Mucosa of descending colon (tissue), 3 donors: ENCODE data around the gene LY6G6F. TPM values are rescaled to one million over a fixed set of nuclear protein-coding genes. Genes with fewer than 3 reads are reported as not detected.

Experiments
- ATAC-seq: fragments of 200-7000 bp; cut with Tn5 transposase; one replicate; pipeline ENCODE4 v1.9.1; 2020; ENCODE audit warnings: mild to moderate bottlenecking, moderate library complexity
- DNase-seq, 3 donors: peaks; one replicate each; pipeline ENCODE4 v3.0.0-alpha.2; 2020
- H3K36me3 ChIP-seq: fragments of 200-600 bp; one replicate; pipeline ENCODE4 v1.8.0; 2021; ENCODE audit warnings: low read depth, mild to moderate bottlenecking
- H3K4me1 ChIP-seq: fragments of 200-600 bp; one replicate; pipeline ENCODE4 v1.8.0; 2021; ENCODE audit warnings: low read depth, mild to moderate bottlenecking
- H3K4me3 ChIP-seq: fragments of 200-600 bp; one replicate; pipeline ENCODE4 v1.8.0; 2021; ENCODE audit warnings: mild to moderate bottlenecking
- H3K9me3 ChIP-seq: fragments of 200-600 bp; one replicate; pipeline ENCODE4 v1.8.0; 2021; ENCODE audit warnings: mild to moderate bottlenecking
- CTCF ChIP-seq: fragments of 200-600 bp; IDR thresholded peaks from one replicate; pipeline ENCODE4 v1.8.0; 2022; ENCODE audit warnings: antibody characterized with exemption, mild to moderate bottlenecking
- intact Hi-C, 2 donors: fragments of 100-400 bp; cut with DNase I in 1 of 2; cut with micrococcal nuclease in 1 of 2; formaldehyde crosslinking; loops; one replicate each; pipeline versions ENCODE4 v1.11.0 to v1.11.1; 2022; cut with DNase I, micrococcal nuclease
- total RNA-seq, 3 donors: library from RNA; stranded (reverse); fragmentation: NEBNext Ultra II Directional in 2 of 3; extraction: Animal tissue kit (Norgen Biotek cat#: 25700) in 2 of 3; gene quantifications; one replicate each; pipeline versions ENCODE4 v1.2.1 to v1.2.4, GENCODE V29; 2021 to 2023
- donor health status: DM: no; HTN: no; CAD: no; lungs with moderate emphysema.
- donor health status: DM: no; HTN: no; CAD: no.
- donor health status: DM: no; HTN: yes; CAD: no.

Gene LY6G6F
- total RNA-seq, 3 donors from 2014 or later: not detected

DNA sequence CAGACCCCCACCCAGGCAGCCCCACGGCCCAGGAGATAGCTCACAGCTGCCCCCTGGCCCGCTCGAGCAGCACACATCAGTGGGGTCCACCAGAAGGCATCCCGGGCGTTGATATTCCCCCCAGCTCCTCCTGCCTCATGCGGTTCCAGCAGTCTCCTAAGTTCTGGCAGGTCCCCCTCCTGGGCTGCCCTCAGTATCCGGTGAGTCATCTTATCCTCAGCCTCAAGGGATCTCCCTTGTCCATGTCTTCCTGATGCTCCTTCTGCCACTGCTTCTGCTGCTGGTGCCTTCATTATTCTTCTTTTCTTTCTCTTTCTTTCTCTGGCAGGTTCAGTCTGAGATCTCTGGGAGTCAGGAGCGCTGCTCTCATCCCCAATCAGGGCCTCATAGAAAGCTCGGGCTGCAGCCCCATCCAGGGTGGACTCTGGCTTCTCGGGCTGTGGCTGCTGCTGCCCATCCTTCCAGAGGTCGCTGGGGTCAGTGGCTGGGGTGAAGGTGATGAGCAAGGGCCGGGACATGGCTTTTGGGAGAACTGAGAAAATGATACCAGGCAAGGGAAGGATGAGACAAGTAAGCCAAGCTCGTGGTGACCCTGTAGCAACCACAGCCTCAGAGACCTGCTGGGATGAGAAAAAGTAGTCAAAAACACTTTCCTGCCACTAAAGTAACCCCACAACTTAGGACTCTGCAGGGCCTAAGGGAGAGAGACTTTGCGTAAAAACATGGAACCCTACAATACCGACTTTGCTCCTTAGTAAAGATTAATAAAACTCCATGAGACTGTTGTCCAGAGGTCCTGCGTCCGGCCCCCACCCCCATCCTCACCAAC is 42.5 kb upstream of the LY6G6F start:
- Histone ChIP-seq H3K4me1 (peaks cover 34% of the 10 kb centered on the region), H3K9me3 (no peaks in the 10 kb centered on the region), H3K36me3 (peaks cover 5% of the 10 kb centered on the region), H3K4me3 (peak overlapping the region; percentile 81)
- ATAC-seq (no peak), DNase-seq (peak in 2 of 3 donors; percentile 28 to 49)
- intact Hi-C loops: no loop called here
- no peak for TF ChIP-seq CTCF

- Histone ChIP-seq H3K4me3 (peak within 1 kb of the TSS; percentile 81), H3K4me1 (peaks cover 27% of the 10 kb centered on the region), H3K36me3 (peaks cover 10% of the 10 kb centered on the region), H3K9me3 (no peaks in the 10 kb centered on the region)
- ATAC-seq (peak; percentile 73), DNase-seq (peak; percentile 90 to 96 (median 94))
- no peak for TF ChIP-seq CTCF
- intact Hi-C loops: no loop called here
Measured at GRCh38 chr6:31664790-31665500, 41.7 kb upstream of the LY6G6F start, which contains the start of gene GPANK1. GPANK1 (minus strand) TSS chr6:31664997; CDS start chr6:31664478, 519 bp downstream.

GRCh38 chr6:31665501-31666336 is 40.9 kb upstream of the LY6G6F start, which contains the start of gene CSNK2B:
CSNK2B (plus strand) TSS chr6:31666080; CDS start chr6:31666832, 752 bp downstream.
- intact Hi-C loops: no loop called here
- peak; percentile 91 for ATAC-seq
- peaks cover 10% of the 10 kb centered on the region for H3K36me3 ChIP-seq
- DNase-seq: peak; percentile 98 to 99 (median 99)
- peak within 1 kb of the TSS; percentile 81 for H3K4me3 ChIP-seq
- TF ChIP-seq CTCF: no peak
- H3K4me1 ChIP-seq: peaks cover 27% of the 10 kb centered on the region
- H3K9me3 ChIP-seq: no peaks in the 10 kb centered on the region

GRCh38 chr6:31666337-31666965 is 40.2 kb upstream of the LY6G6F start:
- Histone ChIP-seq H3K4me1 (peaks cover 22% of the 10 kb centered on the region), H3K9me3 (no peaks in the 10 kb centered on the region), H3K4me3 (peak overlapping the region; percentile 81), H3K36me3 (peaks cover 10% of the 10 kb centered on the region)
- intact Hi-C loops: no loop called here
- TF ChIP-seq CTCF: no peak
- DNase-seq (no peak), ATAC-seq (no peak)

DNA sequence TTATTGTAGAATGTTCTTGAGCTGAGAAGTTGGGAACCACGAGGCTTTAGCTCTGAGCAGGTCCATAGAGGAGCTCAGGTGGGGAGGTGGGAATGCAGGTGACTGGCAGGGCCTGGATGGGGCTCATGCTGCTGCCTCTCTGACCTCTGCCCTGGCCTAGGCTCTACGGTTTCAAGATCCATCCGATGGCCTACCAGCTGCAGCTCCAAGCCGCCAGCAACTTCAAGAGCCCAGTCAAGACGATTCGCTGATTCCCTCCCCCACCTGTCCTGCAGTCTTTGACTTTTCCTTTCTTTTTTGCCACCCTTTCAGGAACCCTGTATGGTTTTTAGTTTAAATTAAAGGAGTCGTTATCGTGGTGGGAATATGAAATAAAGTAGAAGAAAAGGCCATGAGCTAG is 37.0 kb upstream of the LY6G6F start, which contains the start of gene LY6G5B:
Gene LY6G5B (plus strand): TSS at position 301 of the 400 bp plus-strand sequence. CDS start 975 bp downstream, outside the sequence.
- H3K4me1 ChIP-seq: peaks cover 9% of the 10 kb centered on the region
- no peaks in the 10 kb centered on the region for H3K9me3 ChIP-seq
- TF ChIP-seq CTCF: no peak
- ATAC-seq: no peak
- intact Hi-C loops: no loop called here
- peaks cover 10% of the 10 kb centered on the region for H3K36me3 ChIP-seq
- DNase-seq: no peak
- H3K4me3 ChIP-seq: no peak within 1 kb of the TSS
